GM12891 (cell line): ENCODE measurements around the gene POU2F1.

Source experiments
- PAX5 ChIP-seq: IDR thresholded peaks from 2 replicates; pipeline ENCODE4 v1.6.1; 2011; ENCODE audit warnings: low read length, moderate library complexity, mild to moderate bottlenecking; ENCODE audit not compliant: insufficient read depth, severe bottlenecking
- POLR2A ChIP-seq: IDR thresholded peaks from 2 replicates; pipeline ENCODE4 v1.6.1; 2011; ENCODE audit warnings: low read depth, low read length, control low read depth
- POLR2AphosphoS5 ChIP-seq: IDR thresholded peaks from 2 replicates; pipeline ENCODE4 v1.6.1; 2011; ENCODE audit warnings: low read depth, low read length, control low read depth
- POU2F2 ChIP-seq: IDR thresholded peaks from 2 replicates; pipeline ENCODE4 v1.6.1; 2011; ENCODE audit warnings: low read depth, mild to moderate bottlenecking, control low read depth, low read length, moderate library complexity
- TAF1 ChIP-seq: IDR thresholded peaks from 2 replicates; pipeline ENCODE4 v1.6.1; 2011; ENCODE audit warnings: low read depth, low read length, control low read depth

- TF ChIP-seq TAF1 = no peak
- no peak for TF ChIP-seq POLR2A
- no peak for TF ChIP-seq POU2F2
- no peak for TF ChIP-seq POLR2AphosphoS5
- no peak for TF ChIP-seq PAX5
These were observed 7.3 kb downstream of the POU2F1 start for GRCh38 chr1:167227934-167228378.
